ENCODE results near the gene RBM10.

RBM10 gene

GRCh38 chrX:47174846-47175587, 30.0 kb downstream of the RBM10 start:
- no peak for TF ChIP-seq CTCF (IDR thresholded peaks at IDR 0.05; ENCODE audit: insufficient read depth, low read depth, low read length, missing control alignments)
- DNase-seq (ENCODE audit: low read depth), result no peak
- H3K4me3 ChIP-seq (ENCODE audit: low read length), result no peak overlapping the region

GRCh38 chrX:47175588-47175980, 30.6 kb downstream of the RBM10 start:
- no peak overlapping the region for H3K4me3 ChIP-seq (ENCODE audit: low read length)
- no peak for TF ChIP-seq CTCF (IDR thresholded peaks at IDR 0.05; ENCODE audit: insufficient read depth, low read depth, low read length, missing control alignments)
- DNase-seq (ENCODE audit: low read depth), result no peak

GRCh38 chrX:47176101-47176740, 31.2 kb downstream of the RBM10 start:
- H3K4me3 ChIP-seq (ENCODE audit: low read length), result no peak overlapping the region
- TF ChIP-seq CTCF (IDR thresholded peaks at IDR 0.05; ENCODE audit: insufficient read depth, low read depth, low read length, missing control alignments), result no peak
- no peak for DNase-seq (ENCODE audit: low read depth)

- no peak overlapping the region for H3K4me3 ChIP-seq (ENCODE audit: low read length)
- no peak for TF ChIP-seq CTCF (IDR thresholded peaks at IDR 0.05; ENCODE audit: insufficient read depth, low read depth, low read length, missing control alignments)
- no peak for DNase-seq (ENCODE audit: low read depth)
These were observed 32.1 kb downstream of the RBM10 start for GRCh38 chrX:47177079-47177478.

- TF ChIP-seq CTCF (IDR thresholded peaks at IDR 0.05; ENCODE audit: insufficient read depth, low read depth, low read length, missing control alignments), result no peak
- no peak for DNase-seq (ENCODE audit: low read depth)
- H3K4me3 ChIP-seq (ENCODE audit: low read length), result no peak overlapping the region
These were observed 33.3 kb downstream of the RBM10 start for GRCh38 chrX:47178337-47178736.

- no peak overlapping the region for H3K4me3 ChIP-seq (ENCODE audit: low read length)
- peak; percentile 56 for DNase-seq (ENCODE audit: low read depth)
- no peak for TF ChIP-seq CTCF (IDR thresholded peaks at IDR 0.05; ENCODE audit: insufficient read depth, low read depth, low read length, missing control alignments)
These were observed 34.4 kb downstream of the RBM10 start for GRCh38 chrX:47179221-47179927.
